ENCODE results near the gene PUSL1. TPM values are rescaled to one million over a fixed set of nuclear protein-coding genes. Genes with fewer than 3 reads are reported as not detected.

Gene PUSL1
- total RNA-seq, 1 donor, result 29.3 TPM

- Histone ChIP-seq H3K36me3 (ENCODE audit: insufficient read depth, low read length) (peaks cover 67% of the 10 kb centered on the region), H3K4me1 (ENCODE audit: insufficient read depth, low read length) (peaks cover 22% of the 10 kb centered on the region), H3K79me2 (ENCODE audit: insufficient read depth, low read length) (peaks cover 76% of the 10 kb centered on the region), H3K27ac (ENCODE audit: low read depth, low read length) (peak overlapping the region; percentile 99), H3K27me3 (ENCODE audit: insufficient read depth, low read length) (no peaks in the 10 kb centered on the region), H2AFZ (ENCODE audit: low read length) (no peak overlapping the region), H3K9me3 (ENCODE audit: low read depth, low read length) (no peaks in the 10 kb centered on the region), H4K20me1 (ENCODE audit: insufficient read depth, low read length) (peaks cover 26% of the 10 kb centered on the region), H3K4me3 (ENCODE audit: insufficient read depth, low read length) (peak overlapping the region; percentile 47), H3K4me2 (ENCODE audit: insufficient read depth, low read length) (peak overlapping the region; percentile 69)
- TF ChIP-seq CTCF (IDR thresholded peaks at IDR 0.05; ENCODE audit: extremely low read depth, low read depth, low read length), result peak; percentile 67
- DNase-seq (ENCODE audit: insufficient read length, low spot score, missing footprints), result peak; percentile 99
Measured at GRCh38 chr1:1264868-1265272, 43.5 kb upstream of the PUSL1 start.

- H3K4me1 ChIP-seq (ENCODE audit: insufficient read depth, low read length), result peaks cover 42% of the 10 kb centered on the region
- no peaks in the 10 kb centered on the region for H3K9me3 ChIP-seq (ENCODE audit: low read depth, low read length)
- peaks cover 48% of the 10 kb centered on the region for H3K36me3 ChIP-seq (ENCODE audit: insufficient read depth, low read length)
- H3K4me3 ChIP-seq (ENCODE audit: insufficient read depth, low read length), result no peak overlapping the region
- no peak for DNase-seq (ENCODE audit: insufficient read length, low spot score, missing footprints)
- peaks cover 31% of the 10 kb centered on the region for H4K20me1 ChIP-seq (ENCODE audit: insufficient read depth, low read length)
- TF ChIP-seq CTCF (IDR thresholded peaks at IDR 0.05; ENCODE audit: extremely low read depth, low read depth, low read length), result no peak
- H3K27me3 ChIP-seq (ENCODE audit: insufficient read depth, low read length), result no peaks in the 10 kb centered on the region
- peaks cover 79% of the 10 kb centered on the region for H3K79me2 ChIP-seq (ENCODE audit: insufficient read depth, low read length)
- peak overlapping the region; percentile 28 for H3K27ac ChIP-seq (ENCODE audit: low read depth, low read length)
- no peak overlapping the region for H3K4me2 ChIP-seq (ENCODE audit: insufficient read depth, low read length)
- H2AFZ ChIP-seq (ENCODE audit: low read length), result no peak overlapping the region
Measured at GRCh38 chr1:1267488-1268283, 40.7 kb upstream of the PUSL1 start.

- H3K79me2 ChIP-seq (ENCODE audit: insufficient read depth, low read length), result peaks cover 79% of the 10 kb centered on the region
- no peaks in the 10 kb centered on the region for H3K9me3 ChIP-seq (ENCODE audit: low read depth, low read length)
- H3K4me3 ChIP-seq (ENCODE audit: insufficient read depth, low read length), result no peak overlapping the region
- peaks cover 45% of the 10 kb centered on the region for H3K4me1 ChIP-seq (ENCODE audit: insufficient read depth, low read length)
- H2AFZ ChIP-seq (ENCODE audit: low read length), result no peak overlapping the region
- no peaks in the 10 kb centered on the region for H3K27me3 ChIP-seq (ENCODE audit: insufficient read depth, low read length)
- no peak for TF ChIP-seq CTCF (IDR thresholded peaks at IDR 0.05; ENCODE audit: extremely low read depth, low read depth, low read length)
- peaks cover 42% of the 10 kb centered on the region for H3K36me3 ChIP-seq (ENCODE audit: insufficient read depth, low read length)
- peak overlapping the region; percentile 33 for H3K27ac ChIP-seq (ENCODE audit: low read depth, low read length)
- H4K20me1 ChIP-seq (ENCODE audit: insufficient read depth, low read length), result peaks cover 33% of the 10 kb centered on the region
- no peak for DNase-seq (ENCODE audit: insufficient read length, low spot score, missing footprints)
- no peak overlapping the region for H3K4me2 ChIP-seq (ENCODE audit: insufficient read depth, low read length)
Measured at GRCh38 chr1:1268284-1268682, 40.1 kb upstream of the PUSL1 start.

- Histone ChIP-seq H3K9me3 (ENCODE audit: low read depth, low read length) (no peaks in the 10 kb centered on the region), H3K27me3 (ENCODE audit: insufficient read depth, low read length) (no peaks in the 10 kb centered on the region), H3K27ac (ENCODE audit: low read depth, low read length) (peak overlapping the region; percentile 63), H2AFZ (ENCODE audit: low read length) (no peak overlapping the region), H3K4me1 (ENCODE audit: insufficient read depth, low read length) (peaks cover 28% of the 10 kb centered on the region), H3K36me3 (ENCODE audit: insufficient read depth, low read length) (peaks cover 31% of the 10 kb centered on the region), H3K4me3 (ENCODE audit: insufficient read depth, low read length) (peak overlapping the region; percentile 18), H4K20me1 (ENCODE audit: insufficient read depth, low read length) (peaks cover 29% of the 10 kb centered on the region), H3K79me2 (ENCODE audit: insufficient read depth, low read length) (peaks cover 74% of the 10 kb centered on the region), H3K4me2 (ENCODE audit: insufficient read depth, low read length) (peak overlapping the region; percentile 25)
- peak; percentile 92 for DNase-seq (ENCODE audit: insufficient read length, low spot score, missing footprints)
- no peak for TF ChIP-seq CTCF (IDR thresholded peaks at IDR 0.05; ENCODE audit: extremely low read depth, low read depth, low read length)
Measured at GRCh38 chr1:1270813-1271212, 37.6 kb upstream of the PUSL1 start.
